Measurements from ENCODE around the gene SORBS1.

The SORBS1 gene

GRCh38 chr10:95405655-95406054 is 155.5 kb downstream of the SORBS1 start:
- DNase-seq = no peak

GRCh38 chr10:95404864-95405263 is 156.3 kb downstream of the SORBS1 start:
- DNase-seq = no peak

- DNase-seq = no peak
These were observed 156.7 kb downstream of the SORBS1 start for GRCh38 chr10:95404462-95404858.

GRCh38 chr10:95403700-95404461 is 157.3 kb downstream of the SORBS1 start:
- DNase-seq = no peak

GRCh38 chr10:95401704-95402469 is 159.3 kb downstream of the SORBS1 start:
- no peak for DNase-seq

- no peak for DNase-seq
These were observed 160.4 kb downstream of the SORBS1 start for GRCh38 chr10:95400787-95401186.

- no peak for DNase-seq
These were observed 162.0 kb downstream of the SORBS1 start for GRCh38 chr10:95399183-95399582.

- no peak for DNase-seq
These were observed 163.4 kb downstream of the SORBS1 start for GRCh38 chr10:95397747-95398146.

GRCh38 chr10:95395947-95396449 is 165.2 kb downstream of the SORBS1 start:
- no peak for DNase-seq

GRCh38 chr10:95394161-95394880 is 166.8 kb downstream of the SORBS1 start:
- DNase-seq = peak; percentile 58

GRCh38 chr10:95392681-95393164 is 168.4 kb downstream of the SORBS1 start:
- no peak for DNase-seq

GRCh38 chr10:95392217-95392584 is 169.0 kb downstream of the SORBS1 start:
- no peak for DNase-seq

GRCh38 chr10:95391581-95392216 is 169.5 kb downstream of the SORBS1 start:
- no peak for DNase-seq

GRCh38 chr10:95391164-95391563 is 170.0 kb downstream of the SORBS1 start:
- no peak for DNase-seq

- DNase-seq = no peak
These were observed 171.2 kb downstream of the SORBS1 start for GRCh38 chr10:95389982-95390381.

- no peak for DNase-seq
These were observed 172.0 kb downstream of the SORBS1 start for GRCh38 chr10:95389176-95389575.

- DNase-seq = no peak
These were observed 172.6 kb downstream of the SORBS1 start for GRCh38 chr10:95388539-95388938.

- no peak for DNase-seq
These were observed 173.1 kb downstream of the SORBS1 start for GRCh38 chr10:95388109-95388471.

- peak; percentile 29 for DNase-seq
These were observed 177.0 kb downstream of the SORBS1 start for GRCh38 chr10:95384011-95384704.

GRCh38 chr10:95382596-95382995 is 178.6 kb downstream of the SORBS1 start:
- DNase-seq = no peak

GRCh38 chr10:95382174-95382573 is 179.0 kb downstream of the SORBS1 start:
- no peak for DNase-seq

- DNase-seq = no peak
These were observed 183.2 kb downstream of the SORBS1 start for GRCh38 chr10:95377950-95378349.
